Endodermal cell (in vitro differentiated cells): ENCODE results near the gene CTAGE1. TPM values are rescaled to one million over a fixed set of nuclear protein-coding genes. Genes with fewer than 3 reads are reported as not detected.

Experiments
- DNase-seq: peaks from one replicate; pipeline ENCODE4 v3.0.0-alpha.2; 2017
- H3K27ac ChIP-seq: 2 replicates; pipeline ENCODE4 v1.5.1; 2013; ENCODE audit warnings: mild to moderate bottlenecking, low read depth, low read length, moderate library complexity
- H3K27me3 ChIP-seq: 2 replicates; pipeline ENCODE4 v1.6.1; 2013; ENCODE audit warnings: mild to moderate bottlenecking, low read length, moderate library complexity; ENCODE audit not compliant: insufficient read depth, control insufficient read depth, poor library complexity, severe bottlenecking
- H3K36me3 ChIP-seq: 2 replicates; pipeline ENCODE4 v1.7.0; 2013; ENCODE audit warnings: mild to moderate bottlenecking, low read length, moderate library complexity; ENCODE audit not compliant: control insufficient read depth, insufficient read depth
- H3K4me1 ChIP-seq: one replicate; pipeline ENCODE4 v1.7.0; 2013; ENCODE audit warnings: low read length; ENCODE audit not compliant: control insufficient read depth, insufficient read depth
- H3K4me3 ChIP-seq: 2 replicates; pipeline ENCODE4 v1.5.1; 2013; ENCODE audit warnings: mild to moderate bottlenecking, low read length, moderate library complexity
- H3K9ac ChIP-seq: 2 replicates; pipeline ENCODE4 v1.6.1; 2013; ENCODE audit warnings: mild to moderate bottlenecking, low read length, moderate library complexity; ENCODE audit not compliant: poor library complexity, severe bottlenecking; ENCODE audit errors: extremely low read depth
- H3K9me3 ChIP-seq: 2 replicates; pipeline ENCODE4 v1.6.1; 2013; ENCODE audit warnings: mild to moderate bottlenecking, low read length, moderate library complexity; ENCODE audit not compliant: control insufficient read depth
- H3K27ac Mint-ChIP-seq: 2 replicates; pipeline ENCODE4 v1.8.0; 2020; ENCODE audit warnings: mixed read lengths
- H3K27me3 Mint-ChIP-seq: 2 replicates; pipeline ENCODE4 v1.8.0; 2021; ENCODE audit warnings: mild to moderate bottlenecking, mixed read lengths; ENCODE audit not compliant: insufficient read depth
- H3K36me3 Mint-ChIP-seq: 2 replicates; pipeline ENCODE4 v1.8.0; 2020; ENCODE audit warnings: low read depth, mixed read lengths
- H3K4me1 Mint-ChIP-seq: 2 replicates; pipeline ENCODE4 v1.8.0; 2020; ENCODE audit warnings: mixed read lengths
- H3K4me3 Mint-ChIP-seq: 2 replicates; pipeline ENCODE4 v1.8.0; 2020; ENCODE audit warnings: mild to moderate bottlenecking, moderate library complexity, mixed read lengths
- H3K9me3 Mint-ChIP-seq: 2 replicates; pipeline ENCODE4 v1.8.0; 2020; ENCODE audit warnings: mild to moderate bottlenecking, mixed read lengths
- CTCF ChIP-seq: fragments of 200-600 bp; sonication (generic); conservative IDR thresholded peaks from 2 replicates; pipeline ENCODE4 v1.5.0; 2021; ENCODE audit warnings: antibody characterized with exemption, mild to moderate bottlenecking
- WGBS, 2 experiments: methylation state at CpG; one replicate each; pipeline versions ENCODE4 v1.1.5 to v1.1.7; 2013; ENCODE audit warnings: missing lambda C conversion rate in 2 of 2, mixed read lengths in 1 of 2; ENCODE audit not compliant: insufficient coverage in 1 of 2, insufficient read length in 1 of 2; 5-methylcytosine and 5-hydroxymethylcytosine counted together
- total RNA-seq, 2 donors: library from RNA; stranded (reverse); fragmentation: NEBNext Ultra II Directional in 1 of 2; extraction: Animal tissue kit (Norgen Biotek cat#: 25700) in 1 of 2; gene quantifications; 2 replicates in 1 of 2; 3 replicates in 1 of 2; pipeline ENCODE4 v1.2.1, GENCODE V29; 2021

Gene CTAGE1
- total RNA-seq, 2 donors from 2014 or later = not detected

- Mint-ChIP-seq H3K9me3 (no peaks in the 10 kb centered on the region), H3K36me3 (no peaks in the 10 kb centered on the region), H3K27me3 (peaks cover 14% of the 10 kb centered on the region), H3K27ac (no peak overlapping the region), H3K4me3 (no peak overlapping the region), H3K4me1 (peaks cover 32% of the 10 kb centered on the region)
- no peak overlapping the region for H3K4me3 ChIP-seq
- H3K36me3 ChIP-seq = no peaks in the 10 kb centered on the region
- WGBS, 2 experiments = 87 to 92% methylated on average over 5 to 8 of the region's 8 CpGs
- H3K9me3 ChIP-seq = no peaks in the 10 kb centered on the region
- peaks cover 8% of the 10 kb centered on the region for H3K4me1 ChIP-seq
- no peak overlapping the region for H3K27ac ChIP-seq
- TF ChIP-seq CTCF = no peak
- no peak for DNase-seq
- no peaks in the 10 kb centered on the region for H3K27me3 ChIP-seq
- H3K9ac ChIP-seq = no peak overlapping the region
These were observed 39.8 kb upstream of the CTAGE1 start for GRCh38 chr18:22457524-22457923.

- peaks cover 14% of the 10 kb centered on the region for H3K27me3 Mint-ChIP-seq
- DNase-seq = no peak
- H3K36me3 ChIP-seq = no peaks in the 10 kb centered on the region
- no peak overlapping the region for H3K4me3 Mint-ChIP-seq
- H3K27ac ChIP-seq = no peak overlapping the region
- H3K27me3 ChIP-seq = no peaks in the 10 kb centered on the region
- H3K9me3 ChIP-seq = no peaks in the 10 kb centered on the region
- WGBS, 2 experiments = 64 to 80% methylated on average over 6 of the region's 6 CpGs
- H3K4me1 Mint-ChIP-seq = peaks cover 30% of the 10 kb centered on the region
- no peak overlapping the region for H3K9ac ChIP-seq
- TF ChIP-seq CTCF = no peak
- no peaks in the 10 kb centered on the region for H3K36me3 Mint-ChIP-seq
- H3K9me3 Mint-ChIP-seq = no peaks in the 10 kb centered on the region
- peak overlapping the region; percentile 33 for H3K4me3 ChIP-seq
- peaks cover 8% of the 10 kb centered on the region for H3K4me1 ChIP-seq
- no peak overlapping the region for H3K27ac Mint-ChIP-seq
These were observed 38.8 kb upstream of the CTAGE1 start for GRCh38 chr18:22456547-22456946.

GRCh38 chr18:22456116-22456480 is 38.4 kb upstream of the CTAGE1 start:
- Histone ChIP-seq H3K27ac (no peak overlapping the region), H3K27me3 (no peaks in the 10 kb centered on the region), H3K4me1 (peaks cover 8% of the 10 kb centered on the region), H3K9me3 (peaks cover 2% of the 10 kb centered on the region), H3K4me3 (peak overlapping the region; percentile 33), H3K36me3 (no peaks in the 10 kb centered on the region), H3K9ac (no peak overlapping the region)
- Mint-ChIP-seq H3K27ac (no peak overlapping the region), H3K4me3 (no peak overlapping the region), H3K27me3 (peaks cover 14% of the 10 kb centered on the region), H3K4me1 (peaks cover 25% of the 10 kb centered on the region), H3K36me3 (peaks cover under 1% of the 10 kb centered on the region), H3K9me3 (peaks cover 2% of the 10 kb centered on the region)
- WGBS, 2 experiments = 34 to 48% methylated on average over 6 of the region's 6 CpGs
- DNase-seq = no peak
- no peak for TF ChIP-seq CTCF
